Stimulated activated CD8-positive, alpha-beta memory T cell treated with anti-CD3 and anti-CD28 coated beads, Interleukin-7, amount 100 ng/mL, for 24 hours (primary cell): ENCODE measurements around the gene CCM2L.

Experiments used
- DNase-seq: peaks from one replicate; pipeline ENCODE4 v3.0.0-alpha.2; 2020; ENCODE audit warnings: low read depth

Gene CCM2L

GRCh38 chr20:32059189-32059588, 49.0 kb downstream of the CCM2L start:
- no peak for DNase-seq

- DNase-seq: no peak
Observed at GRCh38 chr20:32062776-32063170, 52.5 kb downstream of the CCM2L start.

- no peak for DNase-seq
Observed at GRCh38 chr20:32063695-32064094, 53.5 kb downstream of the CCM2L start.

GRCh38 chr20:32064667-32065066, 54.4 kb downstream of the CCM2L start:
- DNase-seq: no peak

DNA sequence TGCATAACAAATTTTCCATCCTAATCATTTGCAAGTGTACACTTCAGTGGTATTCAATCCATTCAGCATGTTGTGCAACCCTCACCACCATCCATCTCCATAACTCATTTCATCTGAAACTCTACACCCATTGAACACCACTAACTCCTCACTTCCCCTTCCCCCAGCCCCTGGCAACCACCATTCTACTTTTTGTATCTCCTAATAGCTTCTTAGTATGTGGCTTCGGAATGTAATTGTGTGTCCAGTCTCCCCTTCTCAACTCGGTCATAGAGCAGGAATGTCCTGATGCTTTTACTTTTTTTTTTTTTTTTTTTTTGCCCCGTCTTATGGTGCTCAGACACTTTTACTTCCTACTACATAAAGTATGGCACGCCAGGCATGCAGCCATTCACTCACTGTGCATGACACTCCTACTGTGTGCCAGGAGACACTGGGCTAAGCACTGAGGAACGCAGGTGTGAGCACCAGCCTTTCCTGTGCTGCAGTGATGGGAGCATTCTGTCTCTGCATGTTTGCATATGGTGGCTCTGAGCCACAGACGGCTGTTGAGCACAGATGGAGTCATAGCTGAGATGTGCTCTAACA, 57.1 kb downstream of the CCM2L start:
- DNase-seq: no peak

DNA sequence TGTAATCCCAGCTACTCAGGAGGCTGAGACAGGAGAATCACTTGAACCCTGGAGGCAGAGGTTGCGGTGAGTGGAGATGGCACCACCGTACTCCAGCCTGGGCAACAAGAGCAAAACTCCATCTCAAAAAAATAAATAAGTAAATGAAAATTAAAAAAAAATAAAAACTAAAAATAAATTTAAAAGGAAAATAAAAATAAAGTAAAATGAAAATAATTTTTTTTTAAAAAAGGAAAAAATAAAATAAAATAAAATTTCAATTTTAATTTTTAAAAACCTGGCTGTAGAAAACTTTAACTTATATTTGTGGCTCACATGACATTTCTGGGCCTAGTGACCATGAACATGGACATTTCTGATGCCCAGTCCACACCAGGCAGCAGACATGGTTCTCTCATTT, 57.9 kb downstream of the CCM2L start:
- DNase-seq: no peak

DNA sequence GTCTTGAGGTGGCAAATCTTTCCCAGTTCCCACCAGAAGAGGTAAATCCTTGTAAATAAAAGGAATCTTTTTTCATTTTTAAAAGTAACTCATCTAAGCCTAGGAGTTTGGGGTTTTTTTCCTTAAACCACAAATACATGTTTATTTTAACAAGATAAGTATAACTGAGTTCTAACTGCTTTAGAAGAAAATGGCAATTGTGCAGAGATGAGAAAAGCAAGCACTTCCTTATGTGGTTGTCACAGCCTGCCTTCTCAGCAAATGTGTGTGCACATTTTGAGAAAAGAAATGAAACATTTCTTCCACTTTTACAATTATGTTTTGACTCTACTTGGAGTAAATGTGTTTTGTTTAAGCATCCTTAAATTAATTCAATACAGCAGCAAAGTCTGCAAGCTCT, 59.5 kb downstream of the CCM2L start:
- no peak for DNase-seq

- DNase-seq: no peak
Observed at GRCh38 chr20:32070282-32070681, 60.0 kb downstream of the CCM2L start.

- DNase-seq: no peak
Observed at GRCh38 chr20:32070690-32071213, 60.5 kb downstream of the CCM2L start.

GRCh38 chr20:32071395-32072167, 61.3 kb downstream of the CCM2L start:
- DNase-seq: no peak

DNA sequence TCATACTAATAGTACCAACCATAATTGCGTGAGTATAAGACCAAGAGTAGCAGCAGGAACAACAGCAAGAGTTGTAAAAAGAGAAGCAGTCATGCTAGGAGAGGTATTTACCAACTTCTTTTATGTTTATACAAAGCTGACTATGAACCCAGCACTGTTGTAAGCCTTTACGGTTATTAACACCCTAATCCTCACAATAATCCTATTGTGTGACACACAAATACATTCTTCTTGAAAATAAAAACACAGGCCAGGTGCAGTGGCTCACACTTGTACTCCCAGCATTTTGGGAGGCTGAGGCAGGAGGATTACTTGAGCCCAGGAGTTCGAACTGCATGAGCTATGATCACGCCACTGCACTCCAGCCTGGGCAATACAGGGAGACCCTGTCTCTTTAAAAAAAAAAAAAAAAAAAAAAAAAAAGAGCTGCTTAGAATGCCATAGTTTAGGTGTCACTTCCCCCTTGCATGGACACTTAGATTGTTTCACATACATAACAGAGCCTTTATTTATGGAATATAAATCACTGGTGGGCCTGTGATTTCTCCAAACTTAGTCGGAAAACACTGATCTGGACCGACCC, 62.0 kb downstream of the CCM2L start:
- no peak for DNase-seq

GRCh38 chr20:32075534-32075933, 65.3 kb downstream of the CCM2L start:
- no peak for DNase-seq

GRCh38 chr20:32077190-32077589, 67.0 kb downstream of the CCM2L start:
- no peak for DNase-seq

- no peak for DNase-seq
Observed at GRCh38 chr20:32078322-32078721, 68.1 kb downstream of the CCM2L start.

GRCh38 chr20:32078791-32079190, 68.6 kb downstream of the CCM2L start:
- no peak for DNase-seq

DNA sequence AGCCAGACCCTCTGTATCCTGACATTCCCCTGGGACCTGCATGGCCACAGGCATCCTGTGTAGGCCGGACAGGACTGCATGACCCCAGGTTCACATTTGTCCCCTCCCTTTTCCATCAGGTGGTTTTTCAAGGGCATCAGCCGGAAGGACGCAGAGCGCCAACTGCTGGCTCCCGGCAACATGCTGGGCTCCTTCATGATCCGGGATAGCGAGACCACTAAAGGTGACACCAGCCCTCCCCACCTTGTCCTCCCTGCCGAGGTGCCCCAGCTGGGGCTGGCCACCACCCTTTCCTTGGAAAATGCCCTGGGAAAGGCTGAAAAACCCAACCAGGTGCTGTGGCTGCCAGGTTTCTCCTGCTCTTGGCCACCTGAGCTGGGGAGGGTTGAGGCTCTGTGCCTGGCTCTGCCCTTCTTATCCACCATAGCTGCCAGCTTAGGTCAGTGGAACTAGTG, 69.4 kb downstream of the CCM2L start:
- DNase-seq: no peak

DNA sequence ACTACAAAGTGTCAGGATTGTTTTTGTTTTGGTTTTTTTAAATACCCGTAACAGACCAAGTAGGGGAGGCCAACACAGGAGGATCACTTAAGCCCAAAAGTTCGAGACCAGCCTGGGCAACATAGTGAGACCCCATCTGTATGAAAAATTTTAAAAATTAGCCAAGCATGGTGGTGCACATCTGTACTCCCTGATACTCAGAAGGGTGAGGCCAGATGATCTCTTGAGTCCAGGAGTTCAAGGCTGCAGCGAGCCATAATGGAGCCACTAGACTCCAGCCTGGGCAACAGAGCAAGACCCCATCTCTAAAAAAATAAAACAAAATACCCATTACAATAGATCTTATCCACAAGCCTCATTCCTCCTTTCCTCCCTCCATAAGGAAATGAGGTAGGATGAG, 70.5 kb downstream of the CCM2L start:
- no peak for DNase-seq
